Keratinocyte (primary cell): ENCODE measurements around the gene DNAH10.

ENCODE experiments used
- CTCF ChIP-seq, 3 experiments: IDR thresholded peaks in 1 of 3; conservative IDR thresholded peaks in 1 of 3; optimal IDR thresholded peaks in 1 of 3; 2 replicates in 2 of 3; 3 replicates in 1 of 3; pipeline versions ENCODE3 to v1.5.1; 2011; ENCODE audit warnings: low read length in 3 of 3, mild to moderate bottlenecking in 3 of 3, moderate library complexity in 2 of 3, control low read depth in 1 of 3, inconsistent platforms in 1 of 3; ENCODE audit not compliant: insufficient read depth in 2 of 3; ENCODE audit errors: extremely low read depth in 1 of 3
- EZH2 ChIP-seq: IDR thresholded peaks from one replicate; pipeline ENCODE4 v1.6.1; 2012; ENCODE audit warnings: inconsistent platforms, mild to moderate bottlenecking, low read length, moderate library complexity

- TF ChIP-seq CTCF (optimal IDR thresholded peaks at IDR 0.05 in 1 of 3, IDR thresholded peaks at IDR 0.05 in 1 of 3, conservative IDR thresholded peaks at IDR 0.05 in 1 of 3; ENCODE audit: extremely low read depth in 1 of 3, insufficient read depth in 2 of 3, low read length in 3 of 3) (no peak), EZH2 (no peak)
These were observed 11.9 kb upstream of the DNAH10 start for GRCh38 chr12:123750159-123750656.
